Testis (tissue), 2 donors: Measurements from ENCODE around the gene IGSF22.

Experiments used
- POLR2A ChIP-seq: fragments of 450-650 bp; IDR thresholded peaks from one replicate; pipeline ENCODE4 v1.6.1; 2017; ENCODE audit warnings: antibody characterized with exemption, mild to moderate bottlenecking, moderate library complexity
- TF ChIP-seq, protein P1 (sequence below), 3 experiments: fragments of 450-650 bp in 2 of 3; fragments of 200-600 bp in 1 of 3; sonication (generic) in 1 of 3; IDR thresholded peaks; one replicate each; pipeline ENCODE4 v1.5.1; 2016 to 2019; ENCODE audit warnings: antibody characterized with exemption in 3 of 3, mild to moderate bottlenecking in 2 of 3, moderate library complexity in 1 of 3

DNA sequence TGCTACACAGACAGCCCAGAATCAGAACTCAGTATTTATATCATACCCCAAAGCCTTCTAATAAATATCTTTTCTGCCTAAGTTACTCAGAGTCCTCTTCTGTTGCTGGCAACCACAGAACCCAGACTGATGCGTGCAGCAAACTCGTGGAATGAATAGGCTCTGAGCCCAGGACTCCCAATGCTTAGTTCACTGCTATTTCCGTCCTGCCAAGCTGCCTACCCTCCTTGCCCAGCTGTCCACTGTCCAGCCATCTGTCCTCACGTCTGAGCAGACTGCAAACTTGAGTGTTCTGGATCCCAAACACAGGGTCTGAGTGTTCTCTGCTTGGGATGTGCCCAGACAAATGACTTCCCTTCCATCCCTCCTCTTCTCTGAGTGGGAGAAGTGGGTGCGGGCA lies 46.2 kb upstream of the IGSF22 start:
- TF ChIP-seq, protein P1, sequence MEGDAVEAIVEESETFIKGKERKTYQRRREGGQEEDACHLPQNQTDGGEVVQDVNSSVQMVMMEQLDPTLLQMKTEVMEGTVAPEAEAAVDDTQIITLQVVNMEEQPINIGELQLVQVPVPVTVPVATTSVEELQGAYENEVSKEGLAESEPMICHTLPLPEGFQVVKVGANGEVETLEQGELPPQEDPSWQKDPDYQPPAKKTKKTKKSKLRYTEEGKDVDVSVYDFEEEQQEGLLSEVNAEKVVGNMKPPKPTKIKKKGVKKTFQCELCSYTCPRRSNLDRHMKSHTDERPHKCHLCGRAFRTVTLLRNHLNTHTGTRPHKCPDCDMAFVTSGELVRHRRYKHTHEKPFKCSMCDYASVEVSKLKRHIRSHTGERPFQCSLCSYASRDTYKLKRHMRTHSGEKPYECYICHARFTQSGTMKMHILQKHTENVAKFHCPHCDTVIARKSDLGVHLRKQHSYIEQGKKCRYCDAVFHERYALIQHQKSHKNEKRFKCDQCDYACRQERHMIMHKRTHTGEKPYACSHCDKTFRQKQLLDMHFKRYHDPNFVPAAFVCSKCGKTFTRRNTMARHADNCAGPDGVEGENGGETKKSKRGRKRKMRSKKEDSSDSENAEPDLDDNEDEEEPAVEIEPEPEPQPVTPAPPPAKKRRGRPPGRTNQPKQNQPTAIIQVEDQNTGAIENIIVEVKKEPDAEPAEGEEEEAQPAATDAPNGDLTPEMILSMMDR (IDR thresholded peaks at IDR 0.05), result no peak
- no peak for TF ChIP-seq POLR2A
